KMS-11 (cell line): Measurements from ENCODE around the gene UBFD1.

Experiments
- H2AFZ ChIP-seq: fragments of 200-600 bp; sonication (generic); 2 replicates; pipeline ENCODE4 v1.6.1; 2016; ENCODE audit warnings: antibody characterized with exemption, mixed run types, low read depth
- H3K27ac ChIP-seq: fragments of 200-600 bp; sonication (generic); 2 replicates; pipeline ENCODE4 v1.6.1; 2016; ENCODE audit warnings: mild to moderate bottlenecking, mixed run types
- H3K27me3 ChIP-seq: fragments of 200-600 bp; sonication (generic); 2 replicates; pipeline ENCODE4 v1.6.1; 2017; ENCODE audit warnings: mild to moderate bottlenecking, low read depth, mixed run types, moderate library complexity; ENCODE audit not compliant: insufficient read depth
- H3K36me3 ChIP-seq: fragments of 200-600 bp; sonication (generic); 2 replicates; pipeline ENCODE4 v1.6.1; 2017; ENCODE audit warnings: mild to moderate bottlenecking, mixed run types; ENCODE audit not compliant: insufficient read depth
- H3K4me1 ChIP-seq: fragments of 200-600 bp; sonication (generic); 2 replicates; pipeline ENCODE4 v1.6.1; 2016; ENCODE audit warnings: mild to moderate bottlenecking, low read depth, mixed run types; ENCODE audit not compliant: poor library complexity, severe bottlenecking
- H3K4me2 ChIP-seq: fragments of 200-600 bp; sonication (generic); 2 replicates; pipeline ENCODE4 v1.7.0; 2016; ENCODE audit warnings: mild to moderate bottlenecking, mixed run types
- H3K4me3 ChIP-seq: fragments of 200-600 bp; sonication (generic); IDR thresholded peaks from 2 replicates; pipeline ENCODE4 v1.6.1; 2017; ENCODE audit warnings: low read depth, low read length, mixed read lengths; ENCODE audit not compliant: insufficient read depth
- H3K79me2 ChIP-seq: fragments of 200-600 bp; sonication (generic); 2 replicates; pipeline ENCODE4 v1.6.1; 2016; ENCODE audit warnings: low read depth, mixed run types; ENCODE audit not compliant: insufficient read depth
- H3K9ac ChIP-seq: fragments of 200-600 bp; sonication (generic); 2 replicates; pipeline ENCODE4 v1.6.1; 2016; ENCODE audit warnings: mild to moderate bottlenecking, mixed run types
- H4K20me1 ChIP-seq: fragments of 200-600 bp; sonication (generic); 2 replicates; pipeline ENCODE4 v1.6.1; 2016; ENCODE audit warnings: mild to moderate bottlenecking, mixed run types; ENCODE audit not compliant: insufficient read depth
- CTCF ChIP-seq: fragments of 200-600 bp; sonication (generic); conservative IDR thresholded peaks from 2 replicates; pipeline ENCODE4 v1.6.1; 2017; ENCODE audit warnings: low read depth, mild to moderate bottlenecking, antibody characterized with exemption, low read length, moderate library complexity, mixed read lengths

UBFD1 gene

GRCh38 chr16:23564575-23565363, 7.2 kb downstream of the UBFD1 start:
- Histone ChIP-seq H3K4me2 (no peak overlapping the region), H3K27me3 (no peaks in the 10 kb centered on the region), H3K36me3 (peaks cover 29% of the 10 kb centered on the region; the same call in 1 of the 2 replicates), H3K4me1 (peaks cover 15% of the 10 kb centered on the region), H4K20me1 (no peaks in the 10 kb centered on the region), H3K9ac (no peak overlapping the region), H3K27ac (no peak overlapping the region), H3K4me3 (no peak overlapping the region), H2AFZ (no peak overlapping the region), H3K79me2 (peaks cover 18% of the 10 kb centered on the region; the same call in 1 of the 2 replicates)
- TF ChIP-seq CTCF, result no peak

GRCh38 chr16:23566724-23567123, 9.2 kb downstream of the UBFD1 start:
- Histone ChIP-seq H3K9ac (no peak overlapping the region), H3K4me2 (no peak overlapping the region), H4K20me1 (no peaks in the 10 kb centered on the region), H2AFZ (no peak overlapping the region), H3K27me3 (no peaks in the 10 kb centered on the region), H3K4me3 (no peak overlapping the region), H3K79me2 (no peaks in the 10 kb centered on the region; the same call in 1 of the 2 replicates), H3K27ac (no peak overlapping the region), H3K4me1 (no peaks in the 10 kb centered on the region), H3K36me3 (peaks cover 26% of the 10 kb centered on the region; the same call in 1 of the 2 replicates)
- no peak for TF ChIP-seq CTCF

- no peaks in the 10 kb centered on the region for H3K79me2 ChIP-seq
- H3K36me3 ChIP-seq, result peaks cover 26% of the 10 kb centered on the region; the same call in 1 of the 2 replicates
These were observed 10.1 kb downstream of the UBFD1 start for GRCh38 chr16:23567602-23568001.

GRCh38 chr16:23570992-23571632, 13.6 kb downstream of the UBFD1 start:
- H3K9ac ChIP-seq, result no peak overlapping the region
- no peaks in the 10 kb centered on the region for H4K20me1 ChIP-seq
- no peak overlapping the region for H3K27ac ChIP-seq
- H3K4me2 ChIP-seq, result no peak overlapping the region
- peaks cover 3% of the 10 kb centered on the region; the same call in 1 of the 2 replicates for H3K36me3 ChIP-seq
- no peak overlapping the region for H2AFZ ChIP-seq
- H3K4me3 ChIP-seq, result no peak overlapping the region
- H3K79me2 ChIP-seq, result no peaks in the 10 kb centered on the region
- TF ChIP-seq CTCF, result no peak
- H3K4me1 ChIP-seq, result no peaks in the 10 kb centered on the region
- no peaks in the 10 kb centered on the region for H3K27me3 ChIP-seq

More at GRCh38 chr16:23567602-23568001, 10.1 kb downstream of the UBFD1 start:
- no peaks in the 10 kb centered on the region for H3K27me3 ChIP-seq
- H3K27ac ChIP-seq, result no peak overlapping the region
- H2AFZ ChIP-seq, result no peak overlapping the region
- no peak for TF ChIP-seq CTCF
- no peak overlapping the region for H3K4me3 ChIP-seq
- H3K4me2 ChIP-seq, result no peak overlapping the region
- H4K20me1 ChIP-seq, result no peaks in the 10 kb centered on the region
- H3K9ac ChIP-seq, result no peak overlapping the region
- no peaks in the 10 kb centered on the region for H3K4me1 ChIP-seq
